ENCODE data around the gene UBE3B.

DNA sequence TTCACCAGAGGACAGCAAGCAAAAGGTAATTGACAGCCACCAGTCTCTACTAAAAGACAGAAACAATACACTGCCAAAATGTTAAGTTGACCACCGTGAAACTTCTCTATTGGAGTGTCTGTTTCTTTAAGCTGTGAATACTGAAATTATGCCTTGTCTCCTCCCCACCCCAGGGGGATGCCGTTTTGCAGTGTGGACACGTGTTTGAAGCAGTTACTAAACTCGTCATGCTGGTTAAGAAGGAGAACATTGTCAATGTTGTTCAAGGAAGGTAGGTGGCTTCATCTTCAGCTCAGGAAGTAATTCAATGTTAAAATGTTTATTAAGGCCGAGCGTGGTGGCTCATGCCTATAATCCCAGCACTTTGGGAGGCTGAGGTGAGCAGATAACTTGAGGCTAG is 33.2 kb upstream of the UBE3B start:
- TF ChIP-seq, protein P1, sequence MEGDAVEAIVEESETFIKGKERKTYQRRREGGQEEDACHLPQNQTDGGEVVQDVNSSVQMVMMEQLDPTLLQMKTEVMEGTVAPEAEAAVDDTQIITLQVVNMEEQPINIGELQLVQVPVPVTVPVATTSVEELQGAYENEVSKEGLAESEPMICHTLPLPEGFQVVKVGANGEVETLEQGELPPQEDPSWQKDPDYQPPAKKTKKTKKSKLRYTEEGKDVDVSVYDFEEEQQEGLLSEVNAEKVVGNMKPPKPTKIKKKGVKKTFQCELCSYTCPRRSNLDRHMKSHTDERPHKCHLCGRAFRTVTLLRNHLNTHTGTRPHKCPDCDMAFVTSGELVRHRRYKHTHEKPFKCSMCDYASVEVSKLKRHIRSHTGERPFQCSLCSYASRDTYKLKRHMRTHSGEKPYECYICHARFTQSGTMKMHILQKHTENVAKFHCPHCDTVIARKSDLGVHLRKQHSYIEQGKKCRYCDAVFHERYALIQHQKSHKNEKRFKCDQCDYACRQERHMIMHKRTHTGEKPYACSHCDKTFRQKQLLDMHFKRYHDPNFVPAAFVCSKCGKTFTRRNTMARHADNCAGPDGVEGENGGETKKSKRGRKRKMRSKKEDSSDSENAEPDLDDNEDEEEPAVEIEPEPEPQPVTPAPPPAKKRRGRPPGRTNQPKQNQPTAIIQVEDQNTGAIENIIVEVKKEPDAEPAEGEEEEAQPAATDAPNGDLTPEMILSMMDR (IDR thresholded peaks at IDR 0.05; ENCODE audit: low read depth, low read length): no peak
- no peak for TF ChIP-seq POLR2A (IDR thresholded peaks at IDR 0.05; ENCODE audit: extremely low read depth, insufficient read length)
- TF ChIP-seq, protein P2, sequence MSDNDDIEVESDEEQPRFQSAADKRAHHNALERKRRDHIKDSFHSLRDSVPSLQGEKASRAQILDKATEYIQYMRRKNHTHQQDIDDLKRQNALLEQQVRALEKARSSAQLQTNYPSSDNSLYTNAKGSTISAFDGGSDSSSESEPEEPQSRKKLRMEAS (IDR thresholded peaks at IDR 0.05; ENCODE audit: low read depth, low read length): no peak

Measured in NB4 (cell line).